Spleen (tissue), 7 donors: ENCODE results near the gene KIFAP3.

Source experiments
- CTCF ChIP-seq, 11 experiments: fragments of 200-600 bp in 7 of 11; fragments of 450-650 bp in 4 of 11; sonication (generic) in 4 of 11; IDR thresholded peaks in 8 of 11; conservative IDR thresholded peaks in 3 of 11; 1 replicate in 7 of 11; 2 replicates in 4 of 11; pipeline versions ENCODE4 v1.4.0 to v1.8.0; 2016 to 2021; ENCODE audit warnings: antibody characterized with exemption in 11 of 11, inconsistent platforms in 4 of 11, mild to moderate bottlenecking in 1 of 11
- POLR2A ChIP-seq, 3 donors: fragments of 450-650 bp; IDR thresholded peaks; one replicate each; pipeline ENCODE4 v1.5.1; 2017; ENCODE audit warnings: antibody characterized with exemption in 3 of 3, mild to moderate bottlenecking in 1 of 3
- POLR2AphosphoS5 ChIP-seq, 3 donors: sonication (generic); formaldehyde crosslinking; IDR thresholded peaks; one replicate each; pipeline ENCODE4 v1.5.1; 2017; ENCODE audit warnings: antibody characterized with exemption in 3 of 3
- donor health status: DM: no; HTN: no; CAD: no; lungs with moderate emphysema.
- donor health status: DM: no; HTN: no; CAD: no.
- donor health status: DM: no; HTN: no; CAD: no.

GRCh38 chr1:170010443-170010842 lies 64.1 kb downstream of the KIFAP3 start:
- TF ChIP-seq CTCF (IDR thresholded peaks at IDR 0.05 in 8 of 11, conservative IDR thresholded peaks at IDR 0.05 in 3 of 11) (peak in 4 of 11 experiments; percentile 6 to 24 (median 19)), POLR2A (IDR thresholded peaks at IDR 0.05) (no peak), POLR2AphosphoS5 (IDR thresholded peaks at IDR 0.05) (no peak)
